Measurements from ENCODE around the gene MTHFD2.

The MTHFD2 gene

DNA sequence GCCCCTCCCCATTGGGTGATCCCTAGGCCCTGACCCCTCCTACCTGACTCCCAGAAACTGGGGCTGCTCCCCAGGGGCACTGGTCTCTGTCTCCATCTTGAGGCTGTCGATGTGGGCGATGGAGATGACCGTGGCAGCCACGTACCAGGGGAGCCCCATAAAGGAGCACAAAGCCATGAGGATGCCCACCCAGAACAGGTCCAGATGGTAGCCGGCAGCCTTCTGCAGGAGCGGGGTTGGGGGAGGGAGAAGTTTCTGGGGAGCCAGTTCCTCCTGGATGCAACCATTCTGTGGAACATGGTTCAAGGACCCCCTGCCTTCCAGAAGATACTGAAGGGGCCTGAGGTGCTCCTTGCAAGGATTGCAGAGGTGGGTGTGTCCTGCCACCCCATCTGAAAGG, 34.0 kb downstream of the MTHFD2 start:
- DNase-seq: no peak

DNA sequence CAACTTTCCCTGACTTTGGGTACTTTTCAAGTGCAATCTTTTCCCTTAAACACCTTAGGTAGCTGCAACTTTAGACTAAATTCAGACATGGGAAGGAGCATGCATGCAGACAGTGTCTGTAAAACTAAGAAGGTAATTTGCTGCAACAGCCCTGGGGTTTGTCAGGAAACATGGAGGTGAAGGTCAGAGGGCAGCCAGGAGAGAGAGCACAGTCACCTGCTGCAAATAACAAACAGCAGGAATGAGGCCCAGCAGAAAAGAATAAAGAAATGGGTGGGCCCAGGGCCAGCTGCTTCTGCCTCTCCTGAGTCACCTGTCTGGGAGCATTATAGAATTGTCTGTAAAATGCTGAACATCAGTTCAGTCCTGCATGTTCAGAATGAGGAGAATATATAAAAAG, 35.2 kb downstream of the MTHFD2 start:
- peak in 1 of 2 experiments; percentile 33 for DNase-seq

DNA sequence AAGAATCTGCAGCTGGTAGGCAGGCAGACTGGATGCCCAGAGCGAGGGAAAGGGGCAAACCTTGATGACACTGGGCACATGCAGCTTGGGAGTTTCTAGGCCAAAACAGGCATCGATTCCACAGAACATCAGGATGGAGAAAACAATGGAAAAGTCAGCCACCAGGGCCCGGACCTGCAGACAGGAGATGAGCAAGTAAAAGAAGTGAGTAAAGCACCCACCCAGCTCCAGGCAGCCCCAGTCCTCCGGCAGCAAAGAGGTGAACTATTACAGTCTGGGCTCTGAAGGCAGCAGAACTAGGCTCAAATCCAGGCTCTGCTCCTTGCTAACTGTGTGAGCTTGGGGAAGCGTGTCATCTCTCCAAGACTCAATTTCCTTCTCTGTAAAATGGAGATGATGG, 36.6 kb downstream of the MTHFD2 start:
- no peak for DNase-seq

DNA sequence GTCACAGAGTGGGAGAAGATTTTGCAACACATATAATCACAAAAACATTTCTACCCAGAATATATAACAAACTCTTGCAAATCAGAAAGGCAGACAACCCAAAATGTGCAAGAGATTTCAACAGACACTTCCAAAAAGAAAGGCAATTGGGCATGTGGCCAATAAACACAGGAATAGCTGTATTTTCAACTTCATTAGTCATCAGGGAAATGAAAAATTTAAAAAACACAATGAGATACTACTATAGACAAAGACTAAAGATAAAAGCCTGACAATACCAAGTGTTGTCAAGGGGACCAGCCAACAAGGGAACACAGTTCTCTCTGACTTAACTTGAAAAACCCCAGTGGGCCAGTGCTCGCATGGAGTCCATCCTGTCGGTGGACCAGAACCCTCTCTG, 40.5 kb downstream of the MTHFD2 start:
- DNase-seq: no peak

DNA sequence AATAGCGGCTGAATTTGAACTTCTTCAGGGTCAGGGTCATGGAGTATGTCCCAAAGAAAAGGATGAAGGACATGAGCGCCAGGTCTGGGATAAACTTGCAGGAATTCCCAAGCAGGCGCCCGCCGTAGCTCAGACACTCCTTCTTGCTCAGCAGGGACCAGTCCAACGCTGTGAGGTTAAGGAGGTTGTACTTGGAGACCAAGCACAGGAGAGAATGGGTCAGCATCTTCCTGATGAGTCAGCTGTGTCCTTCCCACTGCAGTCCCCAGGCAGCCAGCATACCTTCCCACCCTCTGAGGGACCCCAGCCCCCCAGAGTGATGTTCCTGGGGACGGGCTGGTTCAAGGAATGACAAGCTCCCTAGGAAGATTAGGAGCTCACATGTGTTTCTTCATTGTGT, 40.9 kb downstream of the MTHFD2 start:
- DNase-seq: no peak

DNA sequence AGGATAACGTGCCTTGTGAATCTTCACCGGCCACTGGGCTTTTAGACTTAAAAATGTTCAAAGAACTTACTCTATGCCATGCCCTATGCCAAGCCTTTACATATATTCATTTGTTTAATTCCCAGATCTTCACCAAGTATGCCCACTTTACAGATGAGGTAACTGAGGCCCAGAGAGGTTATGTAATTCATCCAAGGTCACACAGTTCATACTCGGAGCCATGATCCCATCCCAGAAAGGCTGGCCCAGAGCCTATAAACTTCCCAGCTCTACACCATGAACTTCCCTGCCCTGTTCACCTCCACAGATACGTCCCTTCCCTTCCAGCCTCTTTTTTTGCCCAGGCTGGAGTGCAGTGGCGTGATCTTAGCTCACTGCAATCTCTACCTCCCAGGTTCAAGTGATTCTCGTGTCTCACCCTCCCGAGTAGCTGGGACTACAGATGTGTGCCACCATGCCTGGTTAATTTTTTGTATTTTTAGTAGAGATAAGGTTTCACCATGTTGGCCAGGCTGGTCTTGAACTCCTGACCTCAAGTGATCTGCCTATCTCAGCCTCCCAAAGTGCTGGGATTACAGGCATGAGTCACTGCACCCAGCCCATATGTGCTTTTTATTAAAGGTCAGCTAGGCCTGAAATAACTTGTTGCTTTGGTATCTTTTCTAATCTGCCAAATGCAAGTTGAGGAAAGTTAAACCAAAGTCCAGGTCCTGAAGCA, 44.1 kb downstream of the MTHFD2 start:
- no peak for DNase-seq

DNA sequence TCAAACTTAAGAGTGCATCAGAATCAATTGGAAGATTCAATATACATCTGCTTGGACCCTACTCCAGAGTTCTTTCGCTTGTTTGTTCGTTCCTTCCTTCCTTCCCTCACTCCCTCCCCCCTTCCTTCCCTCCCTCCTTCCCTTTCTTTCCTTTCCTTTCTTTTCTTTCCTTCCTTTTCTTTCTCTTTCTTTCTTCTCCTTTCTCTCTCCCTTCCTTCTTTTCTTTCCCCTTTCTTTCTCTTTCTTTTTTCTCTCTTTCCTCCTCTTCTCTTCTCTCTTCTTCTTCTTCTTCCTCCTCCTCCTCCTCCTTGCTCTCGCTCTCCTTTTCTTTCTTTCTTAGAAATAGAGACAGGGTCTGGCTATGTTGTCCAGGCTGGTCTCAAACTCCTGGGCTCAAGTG, 45.9 kb downstream of the MTHFD2 start:
- DNase-seq: no peak

DNA sequence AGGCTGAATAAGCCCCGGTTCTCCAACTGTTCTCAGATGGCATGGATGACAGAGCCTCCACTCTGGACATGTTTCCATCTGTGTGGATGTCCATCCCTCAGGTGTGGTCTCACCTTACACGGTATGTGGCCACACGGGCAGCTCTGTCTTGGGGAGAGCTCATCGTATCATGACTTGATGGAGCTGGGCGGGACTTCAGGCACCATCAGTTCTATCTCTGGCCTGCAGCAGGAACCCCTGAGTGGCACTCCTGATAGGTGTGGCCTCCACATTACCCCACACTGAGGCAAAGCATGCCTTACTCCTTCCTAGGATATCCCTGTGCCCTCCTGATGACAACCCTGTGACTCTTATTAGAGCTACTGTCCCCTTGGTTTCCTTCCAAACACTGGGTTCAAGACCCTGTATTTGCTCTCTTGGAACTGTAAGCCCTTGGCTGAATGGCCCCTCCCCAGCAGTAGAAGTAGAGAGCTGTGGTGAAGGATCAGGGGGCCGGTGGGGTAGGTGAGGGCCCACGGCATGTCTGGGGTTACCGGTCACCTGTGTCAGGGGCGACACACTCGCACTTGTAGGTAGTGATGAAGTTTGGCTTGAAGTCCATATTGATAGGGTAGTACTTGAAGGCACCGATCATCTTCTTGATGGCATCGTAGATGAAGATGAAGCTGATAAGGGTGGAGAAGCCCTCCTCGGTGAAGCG, 48.2 kb downstream of the MTHFD2 start:
- DNase-seq: no peak

DNA sequence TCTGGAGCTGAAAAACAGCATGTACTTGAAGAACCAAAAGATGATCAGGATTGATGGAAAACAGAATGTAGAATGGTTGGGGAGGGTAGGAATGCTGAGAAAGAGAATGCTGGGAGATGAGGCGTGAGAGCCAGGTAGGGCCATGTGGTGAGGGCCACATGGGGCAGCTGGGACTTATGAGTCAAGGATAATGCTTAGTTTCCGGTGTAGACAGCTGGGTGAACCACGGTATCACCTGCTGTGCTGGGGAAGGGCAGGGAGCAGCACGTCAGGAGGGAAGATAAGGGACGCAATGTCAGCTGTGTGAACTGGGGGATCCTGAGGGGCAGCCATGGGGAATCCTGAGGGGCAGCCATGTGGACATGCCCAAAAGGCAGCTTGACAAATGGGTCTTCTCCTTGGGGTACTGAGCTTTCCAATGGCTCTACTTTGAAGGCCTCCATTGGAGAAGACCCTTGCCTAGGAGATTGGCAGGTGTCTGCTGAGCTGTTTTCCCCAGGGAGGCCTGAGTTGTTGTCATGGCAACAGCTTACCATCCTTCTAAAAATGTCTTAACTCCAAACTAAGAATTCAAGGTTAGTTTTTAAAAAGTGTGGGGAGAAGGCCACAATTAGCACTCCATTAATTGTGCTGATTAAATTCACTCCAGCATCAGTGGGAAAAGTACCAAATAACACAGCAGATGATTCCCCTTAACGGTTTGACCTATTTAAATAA, 51.1 kb downstream of the MTHFD2 start:
- peak in 1 of 2 experiments; percentile 11 for DNase-seq

DNA sequence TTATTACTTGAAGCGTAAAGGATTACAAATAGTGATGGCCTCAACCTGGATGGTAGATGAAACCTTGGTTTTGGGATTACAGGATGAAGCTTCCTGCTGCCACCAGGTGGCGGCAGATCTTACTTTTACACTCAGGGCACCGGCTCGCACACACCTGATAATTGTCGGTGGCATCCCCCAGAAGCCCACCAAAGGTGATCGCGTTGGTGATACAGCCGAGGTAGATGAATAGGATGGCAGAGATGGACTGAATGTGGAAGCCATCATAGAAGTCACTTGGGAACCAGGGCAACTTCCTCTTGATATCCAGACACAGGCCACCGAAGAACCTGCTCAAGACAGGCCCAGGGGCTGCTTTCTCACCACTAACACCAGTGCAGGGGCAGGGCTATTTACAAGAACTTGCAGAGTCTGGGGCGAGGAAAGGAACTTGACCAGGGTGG, 51.8 kb downstream of the MTHFD2 start:
- peak; percentile 25 to 26 for DNase-seq

DNA sequence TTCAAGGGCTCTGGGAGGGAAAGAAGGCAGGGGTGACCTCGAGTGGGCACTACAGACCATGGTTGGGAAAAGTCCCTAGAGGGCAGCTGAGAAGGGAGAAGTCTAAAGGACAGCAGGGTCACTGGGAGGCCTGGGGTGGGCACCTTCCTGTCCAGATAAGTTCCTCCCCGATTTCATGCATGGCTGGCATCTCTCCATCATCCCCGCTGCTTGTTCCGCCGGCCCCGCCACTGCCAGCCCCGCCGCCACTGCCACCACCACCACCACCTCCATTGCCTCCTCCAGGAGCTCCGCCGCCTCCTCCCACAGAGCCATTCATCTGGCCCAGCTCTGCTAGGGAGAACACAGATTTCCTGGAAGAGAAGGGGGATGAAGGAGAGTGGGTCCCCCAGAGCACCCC, 53.6 kb downstream of the MTHFD2 start:
- DNase-seq: no peak

DNA sequence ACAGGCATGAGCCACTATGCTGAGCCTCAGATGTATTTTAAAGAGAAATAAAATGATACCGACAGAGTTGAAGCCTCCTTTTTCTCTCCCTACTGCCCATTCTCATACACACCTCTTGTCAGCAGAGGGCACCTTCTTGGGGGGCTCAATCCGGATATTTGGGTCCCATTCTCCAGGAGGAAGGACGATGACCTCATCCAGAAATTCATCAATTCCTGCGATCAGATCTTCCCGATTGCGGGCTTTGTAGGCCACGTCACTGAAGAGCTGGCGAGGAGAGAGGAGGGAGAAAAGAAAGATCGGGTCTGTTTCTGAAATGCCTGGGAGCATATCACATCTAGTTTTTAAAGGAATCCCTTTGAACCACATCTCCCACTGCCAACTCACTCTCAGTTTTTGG, 54.4 kb downstream of the MTHFD2 start:
- DNase-seq: no peak

DNA sequence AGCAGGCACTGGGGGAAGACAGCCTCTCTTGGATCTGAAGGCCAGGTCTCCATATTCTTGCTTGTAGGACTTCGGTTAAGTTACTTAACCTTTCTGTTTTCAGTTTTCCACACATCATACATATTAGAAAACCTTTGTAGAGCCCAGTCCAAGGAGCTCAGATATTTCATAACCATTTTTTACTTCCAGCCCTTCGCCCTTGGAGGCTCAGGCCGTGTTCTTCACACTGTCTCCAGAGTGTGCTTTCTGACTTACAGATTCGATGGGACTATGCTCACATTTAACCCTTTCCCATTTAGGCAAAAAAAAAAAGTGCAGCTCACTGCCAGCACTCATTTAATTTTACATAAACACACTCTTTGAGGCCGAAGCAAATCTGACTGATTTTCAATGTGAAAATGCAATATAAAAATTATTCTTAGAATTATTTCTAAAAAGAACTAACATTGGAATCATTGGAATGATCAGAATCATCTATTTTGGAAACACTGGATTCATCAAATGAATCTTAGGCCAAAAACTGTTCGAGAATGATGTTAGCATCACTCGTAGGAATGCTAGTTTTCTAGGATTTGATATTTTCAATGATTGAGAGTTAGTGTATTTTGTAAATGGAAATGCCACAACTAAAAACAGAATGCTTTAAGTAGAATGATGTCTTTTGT, 55.0 kb downstream of the MTHFD2 start:
- no peak for DNase-seq

DNA sequence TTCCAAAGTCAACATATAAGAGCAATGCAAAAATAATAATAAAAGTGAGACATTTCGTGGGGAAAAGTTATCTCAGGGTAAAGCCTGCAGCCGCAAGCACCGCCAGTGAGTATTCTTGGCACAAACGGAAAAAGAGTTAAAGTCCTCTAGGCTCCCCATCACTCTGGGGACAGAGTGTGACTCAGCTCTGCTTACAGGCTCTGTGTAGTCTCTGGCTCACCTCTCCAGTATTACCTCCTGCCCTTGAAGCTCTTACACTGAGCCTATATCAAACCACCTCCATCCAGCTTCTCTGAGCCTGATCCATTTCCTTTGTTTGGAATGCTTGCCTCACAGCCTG, 55.5 kb downstream of the MTHFD2 start:
- no peak for DNase-seq

DNA sequence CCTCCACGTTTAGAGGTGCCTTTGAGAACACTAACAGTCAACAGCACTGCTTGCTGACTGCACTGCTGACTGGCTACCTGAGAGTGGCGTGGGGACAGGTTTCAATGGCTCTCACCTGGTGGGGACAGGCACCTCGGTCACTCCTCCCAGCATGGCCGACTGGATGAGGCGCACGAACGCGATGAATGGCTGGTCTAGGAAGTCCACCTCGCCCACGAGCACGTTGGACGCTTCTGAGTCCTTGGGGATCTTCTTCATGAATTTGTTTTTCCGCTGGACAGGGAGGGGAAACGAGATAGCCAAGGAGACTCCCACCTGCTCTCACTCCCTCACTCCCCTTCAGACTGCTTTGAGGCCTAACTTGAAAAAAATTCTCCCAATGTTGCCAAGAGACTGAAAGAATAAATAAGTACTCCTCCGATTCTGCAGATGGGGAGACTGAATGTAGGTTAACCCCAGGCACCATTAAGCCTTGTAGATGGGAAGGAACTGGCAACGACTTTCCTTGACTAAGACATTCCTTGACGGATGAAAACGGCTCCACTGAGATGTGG, 57.3 kb downstream of the MTHFD2 start:
- no peak for DNase-seq

DNA sequence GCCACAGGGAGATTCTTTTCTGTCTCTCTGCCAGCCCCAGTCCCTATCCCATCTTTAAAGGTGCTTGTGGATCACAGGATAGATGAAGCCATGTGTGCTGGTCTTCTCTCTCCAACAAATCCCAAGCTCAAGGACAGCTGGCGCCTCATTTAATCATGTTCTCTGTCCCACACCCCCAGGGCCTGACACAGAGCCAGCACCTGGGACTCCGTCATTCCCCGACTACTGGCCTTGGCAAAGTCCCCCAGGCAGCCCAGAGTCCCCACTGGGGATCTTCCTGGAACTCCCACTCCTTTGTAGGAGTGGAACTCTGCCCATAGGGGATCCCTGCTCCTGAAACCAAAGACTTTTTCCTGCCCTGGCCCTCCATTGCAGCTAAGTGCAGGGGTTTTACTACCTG, 60.8 kb downstream of the MTHFD2 start:
- DNase-seq: no peak

DNA sequence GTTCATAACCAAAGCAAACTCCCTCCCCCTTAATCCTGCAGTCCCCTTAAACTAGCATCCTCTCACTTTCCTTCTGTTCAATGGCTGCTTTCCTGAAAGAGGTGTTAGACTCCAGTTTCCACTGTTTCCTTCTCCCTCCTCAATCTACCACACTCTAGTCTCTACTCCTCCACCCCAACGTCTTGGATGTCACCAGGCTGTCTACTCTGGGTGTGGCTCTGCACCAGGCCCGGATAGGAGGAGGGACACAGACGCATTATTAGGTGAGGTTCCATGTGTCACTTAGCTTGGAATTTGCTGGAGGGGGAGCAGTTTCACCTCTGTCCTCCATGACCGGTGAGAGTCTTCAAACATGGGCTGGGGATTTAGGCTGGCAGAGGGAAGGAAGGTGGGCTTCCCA, 61.3 kb downstream of the MTHFD2 start:
- DNase-seq: no peak

DNA sequence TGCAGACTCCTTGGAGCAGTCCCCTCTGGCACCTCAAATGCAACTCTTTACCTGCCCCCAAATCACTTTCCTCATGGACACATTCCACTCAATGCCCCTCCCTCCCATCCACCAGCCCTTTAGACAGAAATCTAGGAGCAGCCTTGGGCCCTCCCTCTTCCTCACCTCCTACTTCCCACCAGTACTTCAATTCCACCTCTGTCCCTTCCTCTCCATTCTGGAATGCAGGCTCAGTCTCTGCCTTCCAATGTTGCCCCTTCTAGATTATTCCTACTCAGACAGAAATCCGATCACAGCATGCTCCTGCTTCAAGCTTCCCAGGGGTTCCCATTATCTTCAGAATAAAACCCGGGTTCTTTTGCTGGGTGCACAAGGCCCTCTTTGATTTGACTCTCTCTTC, 62.1 kb downstream of the MTHFD2 start:
- DNase-seq: no peak

DNA sequence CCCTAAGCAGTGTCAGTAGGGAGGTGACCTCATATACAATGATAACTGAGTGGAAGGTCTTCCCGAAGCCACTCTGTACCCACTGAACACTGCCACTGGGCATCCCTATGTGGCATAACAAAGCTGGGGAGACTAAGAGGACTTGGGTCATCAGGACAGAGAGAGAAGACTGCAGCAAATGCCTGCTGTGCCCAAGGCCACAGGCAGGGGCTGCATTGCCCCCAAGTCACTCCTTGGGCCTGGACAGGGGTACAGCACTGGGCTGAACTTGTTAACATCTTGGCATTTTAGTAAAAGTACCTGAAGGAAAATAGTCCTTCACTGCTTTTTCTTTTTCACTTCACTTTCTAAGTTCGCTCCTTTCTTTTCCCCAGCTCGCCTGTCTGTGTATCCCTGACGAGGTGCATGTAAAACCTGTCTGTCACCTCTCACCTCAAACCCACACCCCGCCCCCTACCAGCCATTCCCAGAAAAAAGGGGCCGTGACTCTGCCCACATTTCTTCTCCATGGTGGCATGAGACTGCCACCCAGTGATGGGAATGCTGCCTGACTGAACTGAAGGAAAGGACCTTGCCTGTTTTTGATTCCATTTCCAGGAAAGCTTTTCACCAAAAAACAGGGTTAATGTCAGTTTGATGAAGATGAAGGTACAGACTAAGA, 62.9 kb downstream of the MTHFD2 start:
- peak; percentile 39 to 55 for DNase-seq

DNA sequence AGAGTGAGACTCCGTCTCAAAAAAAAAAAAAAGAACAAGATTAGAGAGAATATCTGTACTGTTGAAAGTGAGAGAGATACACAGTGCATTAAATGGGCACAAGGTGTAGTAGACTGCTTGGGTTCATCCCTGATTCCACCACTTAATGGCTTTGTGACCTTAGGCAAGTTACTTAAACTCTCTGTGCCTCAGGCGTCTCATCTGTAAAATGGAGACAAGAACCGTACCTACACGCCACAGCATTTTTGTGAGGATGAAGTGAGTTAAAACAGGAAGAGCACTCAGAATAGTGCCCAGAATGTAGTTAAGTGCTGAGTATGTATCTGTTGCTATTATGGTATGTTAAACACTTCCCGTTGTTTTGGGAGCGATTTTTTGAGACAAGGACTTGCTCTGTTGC, 64.3 kb downstream of the MTHFD2 start:
- DNase-seq: no peak

DNA sequence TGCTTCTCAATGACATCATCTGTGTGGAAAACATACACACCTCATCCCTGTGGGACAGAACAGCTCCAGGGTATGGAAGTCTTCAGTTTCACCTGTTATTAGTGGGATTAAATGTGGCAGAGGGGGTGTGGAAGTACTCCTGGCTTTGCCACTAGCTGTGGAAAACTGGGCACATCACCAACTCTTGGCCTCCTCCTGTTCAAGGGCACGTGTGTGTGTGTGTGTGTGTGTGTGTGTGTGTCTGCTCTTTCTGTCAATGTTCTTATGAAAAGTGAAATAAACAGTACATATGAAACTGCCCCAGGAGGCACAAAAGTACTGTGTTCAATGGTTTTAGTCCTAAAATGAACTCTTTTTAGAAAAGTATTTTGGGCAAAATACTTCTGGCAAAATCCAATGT, 65.9 kb downstream of the MTHFD2 start:
- DNase-seq: no peak

DNA sequence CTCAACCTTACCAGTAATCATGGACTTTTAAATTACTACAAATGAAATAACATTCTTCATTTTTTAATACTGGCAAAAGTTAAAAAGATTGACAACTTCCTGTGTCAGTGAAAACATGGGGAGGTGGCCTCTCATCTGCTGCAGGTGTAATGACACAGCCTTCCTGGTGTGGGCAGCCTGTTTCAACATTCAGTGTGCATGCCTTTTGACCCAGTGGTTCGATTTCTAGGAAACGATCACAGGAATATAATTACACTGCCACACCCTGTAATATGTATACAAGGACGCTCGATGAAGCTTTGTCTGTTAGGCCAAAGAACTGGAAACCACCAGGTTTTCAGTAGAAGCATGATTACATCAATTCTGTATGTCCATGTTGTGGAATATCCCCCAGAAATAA, 68.7 kb downstream of the MTHFD2 start:
- DNase-seq: peak; percentile 31 to 58

All from NCI-H2081 (cell line).